Osteocyte (in vitro differentiated cells): ENCODE results near the gene RBM38. TPM values are rescaled to one million over a fixed set of nuclear protein-coding genes. Genes with fewer than 3 reads are reported as not detected.
"Not testable (repeated sequence)": the region's sequence is repeated elsewhere in the genome, so short reads cannot be mapped to it uniquely, and the experiment has no call there.

ENCODE experiments used
- DNase-seq: peaks from one replicate; pipeline ENCODE4 v3.0.0; 2021; ENCODE audit warnings: mixed read lengths; ENCODE audit not compliant: unreplicated experiment; ENCODE audit errors: extremely low spot score
- H3K27ac Mint-ChIP-seq: one replicate; pipeline ENCODE4 v1.8.0; 2021; ENCODE audit warnings: mild to moderate bottlenecking, mixed read lengths; ENCODE audit not compliant: unreplicated experiment
- H3K27me3 Mint-ChIP-seq: one replicate; pipeline ENCODE4 v1.8.0; 2021; ENCODE audit warnings: mixed read lengths; ENCODE audit not compliant: unreplicated experiment
- H3K36me3 Mint-ChIP-seq: one replicate; pipeline ENCODE4 v1.8.0; 2021; ENCODE audit warnings: mixed read lengths; ENCODE audit not compliant: unreplicated experiment
- H3K4me1 Mint-ChIP-seq: one replicate; pipeline ENCODE4 v1.8.0; 2021; ENCODE audit warnings: mixed read lengths; ENCODE audit not compliant: unreplicated experiment
- H3K4me3 Mint-ChIP-seq: one replicate; pipeline ENCODE4 v1.8.0; 2021; ENCODE audit warnings: mild to moderate bottlenecking, moderate library complexity, mixed read lengths; ENCODE audit not compliant: unreplicated experiment
- H3K9me3 Mint-ChIP-seq: one replicate; pipeline ENCODE4 v1.8.0; 2021; ENCODE audit warnings: mixed read lengths; ENCODE audit not compliant: unreplicated experiment
- long read RNA-seq: library from polyadenylated mRNA; unstranded; transcript quantifications from one replicate; pipeline ENCODE4 v2.0.0, GENCODE V29; 2021
- total RNA-seq: library from RNA; stranded (reverse); gene quantifications from 2 replicates; pipeline ENCODE4 v1.2.1, GENCODE V29; 2021
- TF ChIP-seq, protein P1 (sequence below): fragments of 200-600 bp; sonication (generic); IDR thresholded peaks from 2 replicates; pipeline ENCODE4 v1.5.0; 2021; ENCODE audit warnings: antibody characterized with exemption, mild to moderate bottlenecking, moderate library complexity

Gene RBM38
- 17.8 and 18.8 TPM in 2 replicates for total RNA-seq
- long read RNA-seq, partial matches to known transcripts, result 1 of 1 reads
- long read RNA-seq, other reads (novel, unspliced or antisense), result 0 of 1 reads

DNA sequence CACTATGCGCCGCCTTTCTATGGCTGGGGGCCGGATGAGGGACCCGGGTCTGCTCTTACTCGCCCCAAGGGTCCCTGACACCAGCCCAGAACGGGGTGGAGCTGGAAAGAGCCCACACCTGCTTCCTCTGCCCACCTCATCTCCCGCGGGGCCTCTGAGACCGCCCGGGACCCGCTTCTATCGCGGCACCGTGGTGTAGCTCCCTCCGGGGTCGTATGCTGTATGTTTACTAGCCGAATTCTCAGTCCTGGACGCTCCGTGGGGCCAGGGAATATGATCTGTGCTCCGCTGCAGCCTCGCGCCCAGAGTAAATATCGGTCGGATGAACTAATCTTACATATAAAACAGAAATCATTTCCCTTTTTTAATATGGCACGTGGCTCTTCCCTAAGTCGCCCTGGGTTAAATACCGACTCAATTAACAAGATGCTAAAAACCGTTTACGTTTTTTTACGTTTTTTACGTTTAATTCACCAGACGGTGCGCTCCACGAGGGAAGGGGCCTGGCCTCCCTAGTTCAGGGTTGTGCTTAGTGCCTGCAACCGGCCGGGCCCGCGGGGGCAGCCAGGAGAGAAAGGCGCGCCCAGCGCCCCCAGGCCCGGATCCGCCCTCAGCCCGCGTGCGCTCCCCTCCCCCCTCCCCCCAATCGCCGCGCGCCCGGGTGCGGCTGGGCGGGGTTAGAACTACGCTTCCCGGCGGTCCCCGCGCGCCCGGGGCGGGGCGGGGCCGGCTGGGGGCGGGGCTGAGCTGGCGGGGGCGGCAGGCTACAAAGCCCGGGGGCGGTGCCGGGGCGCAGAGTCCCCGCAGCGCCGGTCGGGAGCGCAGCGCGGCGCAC is at the start of gene RBM38:
Gene RBM38 (plus strand): TSS at position 793 of the 835 bp plus-strand sequence. CDS start 186 bp downstream, outside the sequence.
- H3K4me1 Mint-ChIP-seq, result peaks cover 46% of the 10 kb centered on the region
- DNase-seq, result no peak
- peak within 1 kb of the TSS; percentile 31 for H3K27ac Mint-ChIP-seq

DNA sequence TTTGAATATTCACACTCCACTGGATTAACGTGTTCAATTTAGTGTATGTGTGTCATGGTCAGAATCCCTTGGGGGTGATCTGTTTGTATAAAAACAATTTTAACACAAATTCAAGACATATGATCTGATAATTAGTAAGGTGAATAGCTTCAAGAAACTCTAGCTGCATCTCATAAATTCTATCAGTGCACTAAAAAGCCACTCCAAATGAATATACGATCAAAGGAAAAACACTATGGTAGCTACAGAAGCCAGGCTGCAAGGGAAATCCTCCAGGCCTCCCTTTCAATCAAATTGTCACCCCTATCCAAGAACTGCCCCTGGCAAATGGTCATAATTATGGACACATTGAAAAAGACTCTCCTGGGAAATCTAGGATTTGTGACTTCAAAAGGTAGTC is 49.5 kb upstream of the RBM38 start:
- TF ChIP-seq, protein P1, sequence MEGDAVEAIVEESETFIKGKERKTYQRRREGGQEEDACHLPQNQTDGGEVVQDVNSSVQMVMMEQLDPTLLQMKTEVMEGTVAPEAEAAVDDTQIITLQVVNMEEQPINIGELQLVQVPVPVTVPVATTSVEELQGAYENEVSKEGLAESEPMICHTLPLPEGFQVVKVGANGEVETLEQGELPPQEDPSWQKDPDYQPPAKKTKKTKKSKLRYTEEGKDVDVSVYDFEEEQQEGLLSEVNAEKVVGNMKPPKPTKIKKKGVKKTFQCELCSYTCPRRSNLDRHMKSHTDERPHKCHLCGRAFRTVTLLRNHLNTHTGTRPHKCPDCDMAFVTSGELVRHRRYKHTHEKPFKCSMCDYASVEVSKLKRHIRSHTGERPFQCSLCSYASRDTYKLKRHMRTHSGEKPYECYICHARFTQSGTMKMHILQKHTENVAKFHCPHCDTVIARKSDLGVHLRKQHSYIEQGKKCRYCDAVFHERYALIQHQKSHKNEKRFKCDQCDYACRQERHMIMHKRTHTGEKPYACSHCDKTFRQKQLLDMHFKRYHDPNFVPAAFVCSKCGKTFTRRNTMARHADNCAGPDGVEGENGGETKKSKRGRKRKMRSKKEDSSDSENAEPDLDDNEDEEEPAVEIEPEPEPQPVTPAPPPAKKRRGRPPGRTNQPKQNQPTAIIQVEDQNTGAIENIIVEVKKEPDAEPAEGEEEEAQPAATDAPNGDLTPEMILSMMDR, result no peak
- no peaks in the 10 kb centered on the region for H3K9me3 Mint-ChIP-seq
- no peak for DNase-seq

More for the DNA sequence above, at the start of gene RBM38:
- TF ChIP-seq, protein P1, result no peak
- Mint-ChIP-seq H3K36me3 (peaks cover 6% of the 10 kb centered on the region), H3K9me3 (no peaks in the 10 kb centered on the region), H3K4me3 (peak within 1 kb of the TSS; percentile 80), H3K27me3 (no peaks in the 10 kb centered on the region)

DNA sequence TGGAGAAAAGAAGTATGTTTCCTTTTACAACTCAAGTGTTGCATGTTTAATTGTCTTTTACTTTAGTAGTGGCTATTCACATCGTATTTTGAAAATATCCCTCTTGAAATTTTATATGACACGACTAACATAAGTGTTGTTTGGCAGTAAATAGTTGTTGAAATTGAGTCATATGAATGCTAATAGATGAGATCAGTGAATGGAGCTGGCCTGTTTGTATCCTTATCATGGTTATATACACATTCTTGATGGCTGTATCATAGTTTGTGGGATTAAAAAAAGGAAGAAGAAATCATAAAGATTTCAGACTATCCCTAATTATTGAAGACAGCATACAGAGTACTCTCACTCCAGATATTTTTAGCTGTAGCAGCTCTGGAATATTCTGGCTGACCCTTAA is 48.4 kb upstream of the RBM38 start:
- Mint-ChIP-seq H3K9me3 (no peaks in the 10 kb centered on the region), H3K36me3 (no peaks in the 10 kb centered on the region), H3K27ac (no peak overlapping the region), H3K27me3 (peaks cover 52% of the 10 kb centered on the region), H3K4me1 (no peaks in the 10 kb centered on the region), H3K4me3 (no peak overlapping the region)
- DNase-seq, result no peak
- TF ChIP-seq, protein P1, result no peak

More for the DNA sequence above, 49.5 kb upstream of the RBM38 start:
- Mint-ChIP-seq H3K27me3 (peaks cover 53% of the 10 kb centered on the region), H3K36me3 (no peaks in the 10 kb centered on the region), H3K4me1 (no peaks in the 10 kb centered on the region), H3K4me3 (no peak overlapping the region), H3K27ac (no peak overlapping the region)

DNA sequence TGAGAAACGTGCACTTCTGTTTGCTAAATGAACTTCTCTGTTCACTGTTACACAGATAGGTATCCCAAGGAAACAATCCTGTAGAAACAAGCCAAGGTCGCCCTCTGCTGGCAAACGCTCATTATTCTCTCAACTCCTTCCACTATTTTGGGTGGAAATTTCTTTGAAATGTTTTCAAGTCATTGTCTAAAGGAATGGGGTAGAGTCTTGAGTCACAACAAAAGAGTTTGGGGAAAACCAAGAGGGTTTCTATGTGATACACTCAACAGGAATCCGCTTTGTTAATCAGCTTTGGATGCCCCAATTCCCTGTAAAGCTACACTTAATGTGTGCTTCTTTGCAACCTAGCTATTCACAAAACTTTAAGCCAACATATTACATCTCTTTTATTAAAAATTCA is 44.7 kb upstream of the RBM38 start:
- H3K9me3 Mint-ChIP-seq, result no peaks in the 10 kb centered on the region
- TF ChIP-seq, protein P1, result peak; percentile 81
- peaks cover 34% of the 10 kb centered on the region for H3K27me3 Mint-ChIP-seq
- H3K36me3 Mint-ChIP-seq, result no peaks in the 10 kb centered on the region
- DNase-seq, result no peak
- H3K27ac Mint-ChIP-seq, result no peak overlapping the region
- H3K4me3 Mint-ChIP-seq, result no peak overlapping the region
- H3K4me1 Mint-ChIP-seq, result peaks cover 2% of the 10 kb centered on the region

DNA sequence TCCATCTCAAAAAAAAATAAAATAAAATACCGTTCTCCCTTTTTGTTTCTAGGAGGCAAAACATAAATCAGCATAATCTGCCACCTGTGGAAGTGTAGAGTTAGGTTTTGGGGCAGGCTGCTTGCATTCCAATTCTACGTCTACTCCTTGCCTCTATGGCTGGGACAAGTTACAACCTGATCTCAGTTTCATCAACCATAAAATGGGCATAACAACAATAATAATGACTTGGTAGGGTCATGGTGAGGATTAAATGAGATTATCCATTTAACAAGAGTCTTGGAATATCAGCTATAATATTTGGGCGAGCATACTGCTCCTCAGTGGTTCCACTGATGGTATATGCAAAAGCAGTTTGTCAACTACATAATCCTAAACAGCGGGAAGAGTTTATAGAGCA is 43.8 kb upstream of the RBM38 start:
- no peaks in the 10 kb centered on the region for H3K9me3 Mint-ChIP-seq
- no peak for DNase-seq
- H3K4me3 Mint-ChIP-seq, result no peak overlapping the region
- peaks cover 11% of the 10 kb centered on the region for H3K4me1 Mint-ChIP-seq
- peaks cover 25% of the 10 kb centered on the region for H3K27me3 Mint-ChIP-seq
- TF ChIP-seq, protein P1, result no peak
- H3K36me3 Mint-ChIP-seq, result peaks cover 2% of the 10 kb centered on the region
- H3K27ac Mint-ChIP-seq, result no peak overlapping the region

DNA sequence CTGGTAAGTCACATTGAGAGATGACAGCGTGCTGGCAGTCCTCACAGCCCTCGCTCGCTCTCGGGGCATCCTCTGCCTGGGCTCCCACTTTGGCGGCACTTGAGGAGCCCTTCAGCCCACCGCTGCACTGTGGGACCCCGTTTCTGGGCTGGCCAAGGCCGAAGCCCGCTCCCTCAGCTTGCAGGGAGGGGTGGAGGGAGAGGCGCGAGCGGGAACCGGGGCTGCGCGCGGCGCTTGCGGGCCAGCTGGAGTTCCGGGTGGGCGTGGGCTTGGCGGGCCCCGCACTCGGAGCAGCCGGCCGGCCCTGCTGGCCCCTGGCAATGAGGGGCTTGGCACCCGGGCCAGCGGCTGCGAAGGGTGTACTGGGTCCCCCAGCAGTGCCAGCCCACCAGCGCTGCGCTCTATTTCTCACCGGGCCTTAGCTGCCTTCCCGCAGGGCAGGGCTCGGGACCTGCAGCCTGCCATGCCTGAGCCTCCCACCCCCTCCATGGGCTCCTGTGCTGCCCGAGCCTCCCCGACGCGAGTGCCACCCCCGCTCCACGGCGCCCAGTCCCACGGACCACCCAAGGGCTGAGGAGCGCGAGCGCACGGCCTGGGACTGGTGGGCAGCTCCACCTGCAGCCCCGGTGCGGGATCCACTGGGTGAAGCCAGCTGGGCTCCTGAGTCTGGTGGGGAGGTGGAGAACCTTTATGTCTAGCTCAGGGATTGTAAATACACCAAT is 42.8 kb upstream of the RBM38 start:
- not testable (repeated sequence) for DNase-seq, H3K36me3 Mint-ChIP-seq, H3K27ac Mint-ChIP-seq, H3K4me3 Mint-ChIP-seq, H3K9me3 Mint-ChIP-seq
- Mint-ChIP-seq H3K4me1 (peaks cover 12% of the 10 kb centered on the region), H3K27me3 (peaks cover 17% of the 10 kb centered on the region)

DNA sequence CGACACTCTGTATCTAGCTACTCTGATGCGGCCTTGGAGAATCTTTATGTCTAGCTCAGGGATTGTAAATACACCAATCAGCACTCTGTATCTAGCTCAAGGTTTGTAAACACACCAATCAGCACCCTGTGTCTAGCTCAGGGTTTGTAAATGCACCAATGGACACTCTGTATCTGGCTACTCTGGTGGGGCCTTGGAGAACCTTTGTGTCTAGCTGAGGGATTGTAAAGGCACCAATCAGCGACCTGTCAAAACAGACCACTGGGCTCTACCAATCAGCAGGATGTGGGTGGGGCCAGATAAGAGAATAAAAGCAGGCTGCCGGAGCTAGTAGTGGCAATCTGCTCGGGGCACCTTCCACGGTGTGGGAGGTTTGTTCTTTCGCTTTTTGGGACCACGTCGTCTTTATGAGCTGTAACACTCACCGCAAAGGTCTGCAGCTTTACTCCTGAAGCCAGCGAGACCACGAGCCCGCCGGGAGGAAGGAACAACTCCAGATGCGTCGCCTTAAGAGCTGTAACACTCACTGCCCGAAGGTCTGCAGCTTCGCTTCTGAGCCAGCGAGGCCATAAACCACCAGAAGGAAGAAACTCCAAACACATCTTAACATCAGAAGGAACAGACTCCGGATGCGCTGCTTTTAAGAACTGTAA is 42.1 kb upstream of the RBM38 start:
- peak overlapping the region; percentile 44 for H3K4me3 Mint-ChIP-seq
- H3K27me3 Mint-ChIP-seq, result peaks cover 17% of the 10 kb centered on the region
- H3K36me3 Mint-ChIP-seq, result peaks cover 11% of the 10 kb centered on the region
- peaks cover 12% of the 10 kb centered on the region for H3K4me1 Mint-ChIP-seq
- not testable (repeated sequence) for H3K9me3 Mint-ChIP-seq, DNase-seq, H3K27ac Mint-ChIP-seq
